GM18861 (cell line): ENCODE results near the gene RNF208.

Experiments used
- ATAC-seq: cut with Tn5 transposase; IDR thresholded peaks from one replicate; pipeline ENCODE4 v1.9.1; 2021; ENCODE audit not compliant: unreplicated experiment

The RNF208 gene

DNA sequence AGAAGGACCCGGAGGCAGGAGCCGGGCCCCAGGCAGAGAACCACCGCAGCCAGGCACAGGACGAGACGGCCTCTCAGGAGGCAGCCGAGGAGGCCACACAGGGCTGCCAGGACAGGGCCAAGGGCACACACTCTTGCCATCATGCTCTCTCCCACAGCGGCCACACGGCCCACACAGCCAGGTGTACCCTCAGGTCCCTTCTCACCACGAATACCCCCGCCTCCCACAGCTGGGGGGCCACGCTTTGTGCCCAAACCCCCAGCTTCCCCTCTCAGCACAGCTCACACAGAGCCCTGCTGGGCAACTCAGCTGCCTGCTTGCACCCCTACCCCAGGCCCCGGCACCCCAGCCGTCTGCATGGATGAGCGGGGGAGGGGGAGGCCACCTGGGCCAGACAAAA is 28.3 kb downstream of the RNF208 start:
- ATAC-seq = no peak

DNA sequence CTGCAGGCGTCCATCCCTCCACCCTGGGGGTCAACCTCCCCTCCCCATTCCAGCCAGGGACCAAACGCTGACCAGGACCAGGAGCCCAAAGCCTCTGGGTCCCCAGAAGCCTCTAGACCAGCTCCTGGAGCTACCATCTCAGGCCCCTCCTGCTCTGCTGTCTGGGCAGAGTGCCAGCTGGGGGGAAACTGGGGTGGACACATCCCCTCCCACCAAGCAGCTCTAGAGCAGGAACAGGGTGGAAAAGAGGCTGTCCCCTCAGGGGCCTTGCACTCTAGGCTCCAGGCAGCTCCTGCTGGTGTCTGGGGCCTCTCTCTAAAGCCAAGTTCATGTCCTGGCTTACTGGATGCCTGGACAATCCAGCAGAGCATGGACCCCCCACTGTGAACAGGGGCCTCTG is 29.2 kb downstream of the RNF208 start:
- ATAC-seq = no peak

DNA sequence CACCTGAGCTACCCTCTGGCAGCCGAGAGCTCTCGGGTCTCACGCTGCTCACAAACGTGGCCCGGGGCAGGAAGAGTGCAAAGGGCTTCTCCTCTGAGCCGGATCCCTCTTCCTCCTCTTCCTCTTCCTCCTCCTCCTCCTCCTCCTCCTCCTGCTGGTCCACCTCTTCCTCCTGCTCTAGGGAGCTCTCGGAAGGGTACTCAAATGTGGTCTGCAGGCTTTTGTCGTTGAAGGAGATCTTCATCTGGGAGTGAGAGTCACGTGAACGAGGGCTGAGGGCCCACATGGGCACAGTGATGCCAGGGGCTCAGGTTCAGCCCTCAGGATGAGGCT is 29.6 kb downstream of the RNF208 start:
- no peak for ATAC-seq

DNA sequence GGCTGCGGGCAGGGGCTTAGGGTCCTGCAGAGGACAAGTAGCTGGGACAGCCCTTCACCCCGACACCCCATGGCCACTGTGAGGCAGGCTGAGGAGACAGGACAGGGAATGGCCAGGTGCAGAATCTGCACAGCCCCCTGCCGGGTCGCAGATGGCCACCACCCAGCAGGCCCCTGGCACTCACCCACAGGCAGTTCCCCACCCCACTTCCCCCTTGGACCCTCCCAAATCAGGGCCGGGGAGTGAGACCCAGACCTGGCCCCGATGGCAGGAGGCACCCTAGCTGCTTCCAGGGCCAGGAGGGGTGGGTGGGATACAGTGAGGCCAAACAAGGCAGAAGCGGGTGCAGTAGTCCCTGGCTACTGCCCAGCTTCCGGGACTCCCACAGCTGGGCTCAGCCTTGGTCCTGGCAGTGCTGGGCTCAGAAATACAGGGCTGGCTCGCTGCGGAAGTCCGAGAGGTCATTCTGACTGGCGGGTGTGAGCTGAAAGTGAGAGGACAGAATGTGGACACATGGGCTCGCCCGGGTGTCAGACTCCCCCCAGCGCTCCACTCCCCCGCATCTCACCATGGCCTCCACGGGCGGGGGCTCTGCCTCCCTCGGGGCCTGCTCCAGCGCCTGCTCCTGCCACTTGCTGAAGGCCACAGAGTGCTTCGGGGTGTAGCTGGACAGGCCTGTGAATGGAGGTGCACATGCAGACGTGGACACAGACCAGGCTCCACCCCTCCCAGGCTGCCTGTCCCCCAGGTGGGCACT is 30.2 kb downstream of the RNF208 start:
- ATAC-seq = no peak

DNA sequence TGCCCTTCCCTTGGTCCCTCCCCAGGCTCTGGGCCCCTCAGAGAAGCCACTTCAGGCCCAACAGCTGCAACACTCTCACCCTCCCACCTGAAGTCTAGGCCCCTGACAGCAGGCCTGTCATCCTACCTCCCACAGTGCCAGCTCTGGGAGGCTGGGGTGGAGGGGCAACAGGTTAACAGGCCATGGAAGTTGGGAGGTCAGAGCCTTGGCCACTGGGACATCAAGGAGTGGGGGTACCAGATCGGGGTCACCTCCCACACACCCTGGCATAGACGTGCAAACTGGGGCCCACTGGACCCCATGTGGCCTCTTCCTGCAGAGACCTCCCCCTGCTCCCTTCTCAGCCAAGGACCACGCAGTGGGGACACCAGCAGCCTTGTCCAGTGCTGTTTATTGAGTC is 30.8 kb downstream of the RNF208 start:
- ATAC-seq = no peak

DNA sequence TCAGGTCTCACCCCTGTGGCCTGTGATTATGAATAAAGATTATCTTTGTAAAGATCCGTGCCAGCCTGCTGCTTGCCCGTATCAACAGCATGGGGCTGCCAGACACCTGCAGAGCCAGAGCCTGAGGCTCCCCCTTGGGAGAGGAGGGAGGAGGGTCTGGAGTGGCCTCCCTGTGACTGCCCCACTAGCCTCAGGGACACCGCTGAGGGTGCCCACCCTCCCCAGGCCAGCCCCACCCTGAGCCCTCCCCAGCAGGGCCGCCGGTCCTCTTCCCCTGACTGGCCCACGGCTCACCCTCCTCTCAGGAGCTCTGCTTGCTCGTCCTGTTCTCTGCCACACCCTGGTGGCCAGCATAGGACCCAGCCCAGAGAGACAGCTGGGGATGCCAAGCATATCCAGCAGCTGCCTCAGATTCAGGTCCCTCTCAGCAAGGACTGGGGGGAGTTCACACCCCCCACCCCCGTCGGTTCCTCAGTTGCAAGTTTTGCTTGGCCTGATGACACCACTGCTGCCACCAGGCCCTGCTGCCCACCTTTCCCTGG is 31.7 kb downstream of the RNF208 start:
- no peak for ATAC-seq

DNA sequence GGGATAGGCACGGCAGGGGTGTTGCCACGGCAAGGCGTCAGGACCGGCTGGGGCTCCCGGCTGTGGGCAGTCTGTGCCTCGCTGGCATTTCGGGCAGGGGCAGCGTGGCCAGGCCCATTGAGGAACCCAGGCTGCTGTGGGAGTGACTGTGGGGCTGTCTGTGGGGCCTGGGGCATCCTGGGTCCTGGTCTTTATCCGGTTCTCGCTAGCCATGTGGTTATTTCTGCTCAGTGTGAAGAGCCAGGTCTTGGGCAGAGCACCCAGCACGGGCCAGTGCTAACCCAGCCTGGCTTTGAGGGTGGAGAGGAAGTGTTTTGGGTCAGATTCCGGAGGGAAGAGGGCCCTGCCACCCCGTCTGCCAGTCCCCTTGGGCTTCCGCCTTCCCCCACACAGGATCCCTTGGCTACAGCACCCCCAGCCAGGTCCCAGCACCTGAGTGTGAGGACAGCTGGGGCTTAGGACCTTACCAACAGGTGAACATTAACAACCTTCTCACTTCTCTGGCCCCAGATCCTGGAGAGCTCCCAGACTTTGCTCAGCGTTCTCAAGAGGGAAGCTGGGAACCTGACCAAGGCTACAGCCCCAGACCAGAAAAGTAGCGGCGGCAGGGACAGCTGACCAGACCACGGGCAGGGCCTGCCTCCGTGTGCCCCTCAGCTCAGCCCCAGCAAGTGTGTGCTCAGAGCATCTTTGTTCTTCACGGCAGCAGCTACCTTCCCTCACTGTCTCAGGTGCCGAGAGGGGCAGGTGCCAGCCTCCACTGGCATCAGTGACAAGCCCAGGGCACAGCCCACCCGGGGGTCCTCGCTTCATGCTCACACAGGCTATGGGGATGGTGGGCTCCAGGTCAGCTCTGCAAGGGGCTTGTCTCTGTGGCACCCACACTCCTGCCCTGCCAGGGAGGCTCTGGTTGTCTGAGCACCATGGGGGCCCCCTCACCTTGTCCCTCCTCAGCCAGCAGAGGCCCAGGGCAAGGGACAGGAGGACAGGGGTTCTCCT is 32.4 kb downstream of the RNF208 start:
- no peak for ATAC-seq

DNA sequence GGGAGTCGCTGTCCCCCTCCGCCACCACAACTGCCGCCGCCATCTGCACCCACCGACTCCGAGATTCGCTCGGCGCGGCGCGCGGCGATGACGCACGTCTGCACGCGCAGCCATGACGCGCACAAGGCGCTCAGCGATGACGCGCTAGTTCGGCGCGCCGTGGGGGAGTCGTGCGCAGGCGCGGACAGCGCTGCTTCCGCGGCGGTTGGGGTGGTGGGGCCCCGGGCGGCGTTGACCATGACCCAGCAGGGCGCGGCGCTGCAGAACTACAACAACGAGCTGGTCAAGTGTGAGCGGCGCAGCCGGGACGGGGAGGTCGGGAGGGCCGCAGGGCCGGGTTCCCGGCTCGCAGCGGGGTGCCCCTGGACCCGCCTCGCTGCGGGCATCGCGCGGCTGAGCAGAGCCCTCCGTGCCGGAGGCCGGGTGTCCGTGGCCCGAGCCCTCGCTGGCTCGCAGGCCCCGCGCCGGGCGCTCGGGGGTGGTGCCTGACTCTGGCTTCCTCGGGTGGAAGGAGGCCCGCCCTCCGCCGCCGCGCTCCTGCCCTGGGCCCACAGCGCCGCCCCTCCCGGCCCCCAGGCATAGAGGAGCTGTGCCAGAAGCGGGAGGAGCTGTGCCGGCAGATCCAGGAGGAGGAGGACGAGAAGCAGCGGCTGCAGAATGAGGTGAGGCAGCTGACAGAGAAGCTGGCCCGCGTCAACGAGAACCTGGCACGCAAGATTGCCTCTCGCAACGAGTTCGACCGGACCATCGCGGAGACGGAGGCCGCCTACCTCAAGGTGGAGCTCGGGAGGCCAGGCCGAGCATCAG is 33.3 kb downstream of the RNF208 start, which contains the start of the genes ANAPC2 and SSNA1:
Gene ANAPC2, minus strand, starts transcription at position 71 of the 807 bp plus-strand sequence. Its CDS starts 28 bp downstream, at position 43.
Gene SSNA1, plus strand, starts transcription at position 187 of the 807 bp plus-strand sequence. Its CDS starts 51 bp downstream, at position 238.
- peak; percentile 79 for ATAC-seq

DNA sequence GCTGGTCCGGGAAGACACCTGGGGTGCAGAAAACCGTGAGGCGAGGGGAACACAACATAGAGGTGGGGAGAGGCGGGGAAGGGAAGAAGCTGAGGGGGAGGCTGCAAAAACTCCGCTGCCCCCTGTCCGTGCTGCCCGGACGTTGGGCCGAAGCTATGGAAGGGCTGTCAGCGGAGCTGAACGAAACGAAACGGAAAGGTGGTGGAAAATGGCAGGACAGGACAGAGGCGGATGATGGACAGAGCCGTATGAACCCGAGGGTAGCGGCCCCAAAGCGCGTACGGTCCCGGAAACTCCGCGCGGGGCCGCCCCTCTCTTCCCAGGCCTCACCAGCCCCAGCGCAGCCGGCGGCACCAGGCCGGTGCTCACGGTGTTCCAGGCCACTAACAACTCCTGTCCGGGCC is 34.0 kb downstream of the RNF208 start:
- ATAC-seq = no peak

DNA sequence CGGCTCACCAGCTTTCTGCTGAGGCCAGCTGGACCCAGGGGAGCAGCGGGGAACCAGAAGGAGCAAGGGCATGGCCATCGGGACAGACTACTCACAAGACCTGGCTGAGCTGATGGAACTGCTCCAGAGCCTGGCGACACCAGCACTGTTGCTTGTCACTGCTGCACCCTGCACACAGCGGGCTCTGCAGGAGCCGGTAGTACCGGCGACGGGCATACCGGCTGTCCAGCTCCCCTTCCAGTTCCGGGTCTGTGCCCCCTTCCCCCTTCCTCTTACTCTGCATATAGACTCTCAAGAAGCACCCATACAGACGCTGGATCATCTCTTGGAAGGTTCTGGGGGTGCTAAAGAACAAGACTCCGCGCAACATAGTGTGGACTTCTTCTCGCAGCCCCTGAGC is 34.7 kb downstream of the RNF208 start:
- ATAC-seq = no peak

DNA sequence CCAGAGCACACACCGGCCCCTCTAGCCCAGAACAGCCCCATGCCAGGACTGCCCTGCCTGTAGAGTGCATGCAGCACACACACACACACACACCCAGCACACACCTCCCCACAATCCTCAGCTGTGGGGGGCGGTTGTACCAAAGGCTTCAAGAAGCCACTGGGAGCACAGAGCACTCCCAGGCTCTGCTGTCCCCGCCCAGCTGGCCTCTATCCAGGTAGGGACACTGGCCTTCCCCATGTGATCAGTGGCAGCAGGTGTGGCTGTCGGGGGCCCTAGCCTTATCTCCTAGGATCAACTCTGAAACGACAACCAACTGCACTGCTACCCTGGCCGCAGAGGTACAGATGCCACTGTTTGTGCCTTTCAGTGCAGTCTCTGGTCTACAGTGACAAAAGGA is 35.7 kb downstream of the RNF208 start:
- no peak for ATAC-seq

DNA sequence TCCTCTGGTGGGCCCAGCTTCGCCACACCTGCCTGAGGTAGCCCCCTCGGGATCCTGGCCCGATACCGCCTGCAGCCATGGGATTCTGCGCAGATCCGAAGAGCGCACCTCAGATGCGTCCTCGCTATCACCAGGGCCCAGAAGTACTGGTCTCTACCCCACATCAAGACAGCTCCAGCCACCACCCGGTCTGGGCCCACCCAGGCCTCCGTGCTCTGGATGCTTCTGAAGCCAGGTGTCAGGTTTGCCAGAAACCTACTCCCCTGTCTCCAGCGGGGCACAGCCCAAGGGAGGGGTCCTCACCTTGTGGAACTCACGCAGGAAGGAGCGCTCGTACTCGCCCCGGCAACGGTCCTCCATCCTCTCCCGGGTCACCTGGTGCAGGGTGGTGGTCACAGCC is 36.1 kb downstream of the RNF208 start:
- ATAC-seq = no peak

DNA sequence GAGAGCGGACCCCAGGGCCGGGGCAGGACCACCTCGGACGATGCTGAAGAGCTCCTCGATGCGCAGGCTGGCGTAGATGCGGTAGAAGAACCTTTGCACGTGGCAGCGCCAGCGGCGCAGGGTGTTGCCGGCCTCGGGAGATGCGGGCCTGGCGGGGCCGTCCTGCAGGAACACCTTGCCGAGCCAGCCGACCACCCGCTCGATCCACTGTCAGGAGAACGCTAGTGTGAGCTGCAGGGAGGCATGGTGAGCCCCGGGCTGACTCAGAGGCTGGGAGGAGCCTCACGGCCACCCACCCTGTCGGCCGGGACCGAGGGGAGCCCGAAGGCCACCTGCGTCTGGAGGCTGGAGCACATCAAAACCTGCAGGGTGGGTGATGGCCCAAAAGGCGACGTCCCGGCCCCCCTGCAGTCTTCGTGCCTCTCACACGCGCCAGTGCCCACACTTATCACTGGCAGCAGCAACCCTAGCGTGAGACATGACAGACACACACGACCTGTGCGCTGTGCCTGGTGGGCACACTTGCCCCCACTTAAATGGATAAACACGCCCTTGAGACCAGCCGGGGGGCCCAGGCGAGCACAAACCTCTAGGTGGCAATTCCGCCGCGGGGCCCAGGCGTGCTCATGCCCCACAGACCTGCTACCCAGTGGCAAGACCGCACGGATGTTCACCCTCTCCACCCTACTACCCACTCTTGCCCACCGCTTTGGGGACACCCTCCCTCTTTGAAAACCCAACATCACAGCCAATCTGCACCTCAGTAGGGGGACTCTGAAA is 37.0 kb downstream of the RNF208 start:
- ATAC-seq = no peak

DNA sequence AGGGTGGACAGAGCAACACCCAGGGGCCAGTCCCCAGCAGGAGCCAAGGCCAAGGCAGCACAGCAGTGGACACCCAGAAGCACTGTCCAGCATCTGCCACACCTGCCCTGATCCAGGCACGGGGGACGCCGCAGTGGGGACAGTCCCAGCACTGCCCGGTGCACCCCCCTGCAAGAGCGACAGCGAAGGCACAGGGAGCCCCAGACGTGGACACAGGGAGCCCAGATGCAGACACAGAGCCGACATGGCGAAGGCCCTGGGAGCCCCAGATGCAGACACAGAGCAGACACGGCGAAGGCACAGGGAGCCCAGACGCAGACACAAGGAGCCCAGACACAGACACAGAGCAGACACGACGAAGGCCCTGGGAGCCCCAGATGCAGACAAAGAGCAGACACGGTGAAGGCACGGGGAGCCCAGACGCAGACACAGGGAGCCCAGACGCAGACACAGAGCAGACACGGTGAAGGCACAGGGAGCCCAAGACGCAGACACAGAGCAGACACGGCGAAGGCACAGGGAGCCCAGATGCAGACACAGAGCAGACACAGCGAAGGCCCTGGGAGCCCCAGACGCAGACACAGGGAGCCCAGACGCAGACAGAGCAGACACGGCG is 38.0 kb downstream of the RNF208 start:
- no peak for ATAC-seq

DNA sequence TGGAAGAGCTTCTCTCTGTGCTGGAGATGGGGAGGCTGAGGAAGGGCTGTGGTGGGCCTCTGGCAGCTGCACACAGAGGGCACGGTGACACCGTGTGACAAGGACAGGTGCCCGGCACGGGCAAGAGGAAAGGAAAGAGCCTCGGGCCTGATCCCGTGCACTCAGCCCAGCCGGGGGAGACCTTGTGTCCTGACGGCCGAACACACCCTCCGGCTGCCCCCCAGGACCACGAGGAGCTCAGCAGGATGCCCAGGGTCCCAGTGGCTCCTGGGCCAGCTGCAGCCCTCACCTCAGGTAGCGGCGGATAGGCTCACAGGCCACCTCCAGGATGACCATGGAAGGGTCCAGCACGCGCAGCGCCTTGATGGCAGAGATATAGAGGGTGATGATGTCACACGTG is 39.2 kb downstream of the RNF208 start:
- no peak for ATAC-seq

DNA sequence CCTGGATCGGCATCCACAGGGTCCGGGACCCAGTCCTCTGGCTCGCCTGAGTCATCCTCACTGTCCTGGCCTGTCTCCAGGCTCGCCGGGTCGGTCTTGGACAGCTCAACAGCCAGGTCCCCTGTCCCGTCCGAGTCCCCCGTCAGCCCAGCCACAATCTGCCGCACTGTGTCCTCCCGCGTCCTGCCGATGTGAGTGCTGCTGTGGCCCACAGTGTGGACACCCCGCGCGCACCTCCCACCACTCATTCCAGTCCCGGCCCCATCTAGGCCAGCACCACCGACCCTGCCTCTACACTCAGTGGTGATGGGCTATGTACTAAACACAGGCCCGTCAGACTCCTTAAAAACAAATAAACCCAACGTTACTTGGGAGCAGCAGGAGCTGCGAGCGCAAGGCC is 40.4 kb downstream of the RNF208 start:
- ATAC-seq = no peak

DNA sequence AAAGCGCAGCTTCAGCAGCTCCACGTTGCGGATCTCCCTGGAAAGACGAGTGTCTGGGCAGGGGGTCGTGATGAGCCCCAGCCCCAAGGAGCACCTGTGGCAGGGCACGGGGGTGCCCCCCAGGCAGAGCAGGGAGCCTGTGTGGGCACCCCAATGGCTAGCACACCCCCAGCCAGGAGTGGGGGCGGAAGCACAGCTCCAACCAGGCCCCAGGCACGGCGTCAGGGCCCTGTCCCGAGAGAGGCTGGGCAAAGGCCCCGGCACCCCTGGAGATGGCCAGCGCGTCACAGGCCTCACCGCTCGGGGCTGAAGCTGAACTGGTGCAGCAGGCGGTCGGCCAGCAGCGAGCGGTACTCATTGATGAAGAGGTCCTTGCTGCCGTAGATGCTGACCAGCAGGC is 41.5 kb downstream of the RNF208 start:
- ATAC-seq = no peak

DNA sequence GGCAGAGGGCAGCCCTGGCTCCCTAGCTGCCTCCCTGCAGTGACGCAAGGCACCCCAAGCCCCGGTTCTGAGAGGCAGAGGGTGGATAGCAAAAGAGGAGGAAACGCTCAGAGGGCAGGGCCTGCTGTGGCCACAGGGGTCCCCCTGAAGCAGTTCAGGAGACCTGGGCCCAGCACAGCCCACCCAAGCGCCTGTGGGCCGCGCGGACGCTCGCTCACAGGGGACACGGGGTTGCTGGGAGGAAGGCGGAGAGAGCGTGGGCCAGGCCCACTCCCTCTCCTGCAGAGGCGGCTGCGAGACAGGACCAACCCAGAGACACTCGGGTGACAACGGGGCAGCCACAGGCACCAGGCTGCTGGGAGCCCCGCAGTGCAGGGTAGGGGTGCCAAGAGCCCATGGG is 42.3 kb downstream of the RNF208 start:
- ATAC-seq = no peak

DNA sequence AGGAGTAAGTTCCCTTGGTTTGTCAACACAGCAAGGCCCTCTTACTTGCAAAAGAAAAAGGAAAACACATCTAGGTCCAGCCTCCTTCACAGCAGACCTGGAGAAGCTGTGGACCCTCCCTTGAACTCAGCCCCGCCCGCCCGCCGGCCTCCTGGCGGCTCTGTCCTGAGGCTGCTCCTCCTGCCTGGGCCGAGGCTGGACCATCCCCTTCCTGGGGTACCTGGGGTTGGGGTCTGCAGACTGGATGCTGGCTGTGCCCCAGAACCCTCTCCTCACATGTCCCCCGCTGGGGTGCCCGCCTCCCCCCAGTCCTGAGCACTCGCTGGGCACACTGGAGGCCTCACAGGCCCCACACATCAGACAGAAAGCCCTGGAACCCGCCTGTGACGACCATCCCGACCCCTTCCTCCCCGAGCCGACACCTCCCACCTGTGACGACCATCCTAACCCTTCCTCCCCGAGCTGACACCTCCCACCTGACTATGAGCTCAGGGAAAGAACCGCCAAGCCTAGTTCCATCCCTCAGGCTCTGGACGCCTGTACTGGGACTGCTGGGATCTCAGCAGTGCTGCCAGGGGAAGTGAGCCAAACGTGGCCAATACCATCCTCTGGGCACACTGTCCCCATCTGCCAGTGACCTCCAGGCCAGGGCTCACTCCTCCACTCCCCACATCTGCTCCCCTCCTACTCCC is 43.0 kb downstream of the RNF208 start:
- no peak for ATAC-seq
